ENCODE results near the gene MAP1LC3B.

DNA sequence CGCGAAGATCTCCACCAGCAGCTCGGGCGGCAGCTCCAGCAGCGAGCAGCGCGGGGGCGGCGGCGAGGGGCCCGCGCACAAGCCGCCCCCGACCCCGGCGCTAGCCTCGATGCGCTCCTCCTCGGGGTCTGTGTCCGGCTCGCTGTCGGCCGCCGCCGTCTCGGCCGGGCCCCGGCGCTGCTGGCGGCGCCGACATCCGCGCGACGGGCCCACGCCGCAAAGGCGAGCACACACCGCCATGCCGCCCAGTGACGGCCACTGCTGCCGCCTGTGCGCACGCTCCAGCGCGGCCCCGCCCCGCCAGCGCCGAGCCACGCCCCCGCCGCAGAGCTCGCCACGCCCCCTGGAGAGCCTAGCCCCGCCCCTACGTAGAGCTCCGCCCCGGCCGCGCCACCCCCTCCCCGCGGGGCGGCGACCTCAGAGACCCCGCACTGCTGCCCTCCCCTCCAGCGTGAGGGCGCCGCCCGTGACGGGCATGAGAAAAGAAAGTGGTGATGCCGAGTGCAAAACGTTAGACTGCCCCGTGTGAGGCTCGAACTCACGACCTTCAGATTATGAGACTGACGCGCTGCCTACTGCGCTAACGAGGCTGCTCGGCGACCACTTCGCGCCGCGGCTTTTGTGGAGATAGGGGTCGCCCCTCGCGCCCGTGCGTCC, 8.5 kb upstream of the MAP1LC3B start, which contains the start of gene FBXO31:
- TF ChIP-seq, protein P1, sequence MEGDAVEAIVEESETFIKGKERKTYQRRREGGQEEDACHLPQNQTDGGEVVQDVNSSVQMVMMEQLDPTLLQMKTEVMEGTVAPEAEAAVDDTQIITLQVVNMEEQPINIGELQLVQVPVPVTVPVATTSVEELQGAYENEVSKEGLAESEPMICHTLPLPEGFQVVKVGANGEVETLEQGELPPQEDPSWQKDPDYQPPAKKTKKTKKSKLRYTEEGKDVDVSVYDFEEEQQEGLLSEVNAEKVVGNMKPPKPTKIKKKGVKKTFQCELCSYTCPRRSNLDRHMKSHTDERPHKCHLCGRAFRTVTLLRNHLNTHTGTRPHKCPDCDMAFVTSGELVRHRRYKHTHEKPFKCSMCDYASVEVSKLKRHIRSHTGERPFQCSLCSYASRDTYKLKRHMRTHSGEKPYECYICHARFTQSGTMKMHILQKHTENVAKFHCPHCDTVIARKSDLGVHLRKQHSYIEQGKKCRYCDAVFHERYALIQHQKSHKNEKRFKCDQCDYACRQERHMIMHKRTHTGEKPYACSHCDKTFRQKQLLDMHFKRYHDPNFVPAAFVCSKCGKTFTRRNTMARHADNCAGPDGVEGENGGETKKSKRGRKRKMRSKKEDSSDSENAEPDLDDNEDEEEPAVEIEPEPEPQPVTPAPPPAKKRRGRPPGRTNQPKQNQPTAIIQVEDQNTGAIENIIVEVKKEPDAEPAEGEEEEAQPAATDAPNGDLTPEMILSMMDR (conservative IDR thresholded peaks at IDR 0.05 in 1 of 2, IDR thresholded peaks at IDR 0.05 in 1 of 2; ENCODE audit: extremely low read depth in 1 of 2, insufficient read depth in 1 of 2, low read depth in 1 of 2, low read length in 2 of 2), result no peak
- no peak for TF ChIP-seq EZH2 (IDR thresholded peaks at IDR 0.05; ENCODE audit: borderline replicate concordance, low read length)
